Activated CD4-positive, alpha-beta T cell treated with anti-CD3 and anti-CD28 coated beads, Interleukin-2, amount 50 U/mL, for 48 hours (primary cell): ENCODE data around the gene ZNF668.

ENCODE experiments used
- DNase-seq, 2 experiments: peaks; one replicate each; pipeline ENCODE4 v3.0.0-alpha.2; 2020

ZNF668 gene

GRCh38 chr16:31073970-31074813 is at the start of gene ZNF668, which contains the start of gene ZNF646:
ZNF668 (minus strand) TSS chr16:31074240; CDS start chr16:31064459, 9,781 bp downstream.
ZNF646 (plus strand) TSS chr16:31074422; CDS start chr16:31076325, 1,903 bp downstream.
- DNase-seq = peak; percentile 98

GRCh38 chr16:31120129-31120528 is 46.1 kb upstream of the ZNF668 start:
- no peak for DNase-seq

GRCh38 chr16:31118223-31119155 is 44.4 kb upstream of the ZNF668 start:
- no peak for DNase-seq

- DNase-seq = peak; percentile 98 to 99
Observed at GRCh38 chr16:31117384-31118222, 43.6 kb upstream of the ZNF668 start, which contains the start of gene KAT8. KAT8 (plus strand) TSS chr16:31117664; CDS start chr16:31117682, 18 bp downstream.

- no peak for DNase-seq
Observed at GRCh38 chr16:31114468-31114867, 40.4 kb upstream of the ZNF668 start.

GRCh38 chr16:31113121-31114120 is 39.4 kb upstream of the ZNF668 start:
- no peak for DNase-seq

- no peak for DNase-seq
Observed at GRCh38 chr16:31112711-31113110, 38.7 kb upstream of the ZNF668 start.

GRCh38 chr16:31111881-31112466 is 37.9 kb upstream of the ZNF668 start:
- no peak for DNase-seq

- no peak for DNase-seq
Observed at GRCh38 chr16:31110106-31111034, 36.3 kb upstream of the ZNF668 start.

GRCh38 chr16:31109622-31110021 is 35.6 kb upstream of the ZNF668 start:
- DNase-seq = no peak

GRCh38 chr16:31108794-31109558 is 34.9 kb upstream of the ZNF668 start:
- DNase-seq = no peak

- DNase-seq = peak; percentile 84 to 89
Observed at GRCh38 chr16:31108035-31108793, 34.2 kb upstream of the ZNF668 start, which contains the start of gene BCKDK. BCKDK (plus strand) TSS chr16:31108386; CDS start chr16:31109224, 838 bp downstream.

- peak; percentile 56 to 70 for DNase-seq
Observed at GRCh38 chr16:31107465-31107867, 33.4 kb upstream of the ZNF668 start.

GRCh38 chr16:31106509-31107464 is 32.7 kb upstream of the ZNF668 start:
- DNase-seq = no peak

GRCh38 chr16:31105677-31106213 is 31.7 kb upstream of the ZNF668 start:
- peak; percentile 90 to 91 for DNase-seq
